Ovary (tissue), 9 donors: Measurements from ENCODE around the gene HTR2B. TPM values are rescaled to one million over a fixed set of nuclear protein-coding genes. Genes with fewer than 3 reads are reported as not detected.
A peak's percentile ranks its signal among the peaks of the same experiment; 100 is the strongest.

ENCODE experiments used
- DNase-seq, 5 donors: peaks; one replicate each; pipeline ENCODE4 v3.0.0-alpha.2; 2019 to 2020
- H3K27ac ChIP-seq, 2 donors: fragments of 200-600 bp; one replicate each; pipeline versions ENCODE4 v1.5.1 to v1.8.0; 2019 to 2022
- H3K27me3 ChIP-seq: fragments of 200-600 bp; one replicate; pipeline ENCODE4 v1.8.0; 2022
- H3K36me3 ChIP-seq: fragments of 200-600 bp; sonication (generic); one replicate; pipeline ENCODE4 v1.5.1; 2019
- H3K4me1 ChIP-seq: one replicate; pipeline ENCODE4 v1.8.1; 2013; ENCODE audit warnings: mild to moderate bottlenecking, moderate library complexity; ENCODE audit not compliant: insufficient read depth
- H3K4me3 ChIP-seq: fragments of 200-600 bp; sonication (generic); one replicate; pipeline ENCODE4 v1.5.1; 2017
- H3K9me3 ChIP-seq, 2 donors: fragments of 200-600 bp in 1 of 2; sonication (generic) in 1 of 2; one replicate each; pipeline versions ENCODE4 v1.5.1 to v1.8.1; 2013 to 2019; ENCODE audit warnings: mild to moderate bottlenecking in 1 of 2, moderate library complexity in 1 of 2
- CTCF ChIP-seq, 3 donors: fragments of 450-650 bp in 2 of 3; fragments of 200-600 bp in 1 of 3; IDR thresholded peaks; one replicate each; pipeline versions ENCODE4 v1.5.1 to v1.8.0; 2016 to 2022; ENCODE audit warnings: antibody characterized with exemption in 3 of 3, mild to moderate bottlenecking in 1 of 3
- EP300 ChIP-seq: sonication (generic); formaldehyde crosslinking; IDR thresholded peaks from one replicate; pipeline ENCODE4 v1.6.1; 2017; ENCODE audit warnings: antibody characterized with exemption
- POLR2A ChIP-seq: fragments of 450-650 bp; IDR thresholded peaks from one replicate; pipeline ENCODE4 v1.6.1; 2017; ENCODE audit warnings: antibody characterized with exemption, mild to moderate bottlenecking, moderate library complexity
- WGBS, 3 donors: extraction: QIAGEN DNeasy Blood & Tissue Kit in 1 of 3; methylation state at CpG; one replicate each; pipeline versions ENCODE4 v1.1.5 to v1.1.7; 2013 to 2017; 5-methylcytosine and 5-hydroxymethylcytosine counted together
- intact Hi-C, 4 donors: fragments of 100-400 bp; cut with DNase I; formaldehyde crosslinking; loops; one replicate each; pipeline versions ENCODE4 v1.11.0 to v1.15.1; 2022 to 2023
- polyA plus RNA-seq, 2 donors: library from polyadenylated mRNA; stranded (reverse); fragments of 200-250 nt in 1 of 2; fragments of 350-450 nt in 1 of 2; fragmentation: Illumina TruSeq in 1 of 2; extraction: RNeasy Lipid Tissue Mini Kit (QIAGEN cat#74804) in 1 of 2; gene quantifications; one replicate each; pipeline ENCODE4 v1.2.3, GENCODE V29; 2013 to 2014
- total RNA-seq, 7 donors: library from RNA; depleted of rRNA in 2 of 7; stranded (reverse); fragments of >200 nt in 2 of 7; fragmentation: NEBNext Ultra II Directional in 3 of 7; extraction: Animal tissue kit (Norgen Biotek cat#: 25700) in 3 of 7; gene quantifications; one replicate each; pipeline versions ENCODE4 v1.1.0 to v1.2.4, GENCODE V29; 2016 to 2023
- donor health status: DM: no; HTN: no; CAD: no; lungs with moderate emphysema.
- donor health status: DM: no; HTN: no; CAD: no.
- donor health status: Bipolar disorder and iron deficiency.
- donor health status: DM: yes; HTN: yes; CAD: no.
- donor health status: DM: no; HTN: no; CAD: no.
- donor health status: DM: yes; HTN: yes; CAD: no.

The HTR2B gene
- total and polyA plus RNA-seq, 9 donors = 0.15 to 3.0 (median 0.88) TPM; not detected in 1

DNA sequence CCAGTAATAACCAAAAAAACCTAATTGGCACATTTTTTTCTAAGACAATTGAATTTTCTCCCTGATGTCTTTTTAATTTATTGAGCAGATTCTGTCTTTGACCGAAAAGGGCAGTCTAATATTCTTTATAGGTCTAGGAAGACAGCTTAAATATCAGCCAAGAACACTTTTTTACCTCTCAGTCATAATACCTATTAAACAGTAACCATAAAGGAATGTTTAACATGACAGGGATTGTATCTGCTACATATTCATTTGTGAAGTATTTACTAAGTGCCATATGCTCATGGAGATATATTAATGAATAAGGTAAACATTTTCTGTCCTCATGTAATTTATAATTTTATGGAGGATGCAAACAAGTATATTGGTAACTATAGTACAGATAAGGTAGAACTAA lies 3.1 kb upstream of the HTR2B start:
- Histone ChIP-seq H3K4me1 (peaks cover 3% of the 10 kb centered on the region), H3K27me3 (no peaks in the 10 kb centered on the region), H3K4me3 (no peak overlapping the region), H3K36me3 (no peaks in the 10 kb centered on the region), H3K9me3 (no peaks in the 10 kb centered on the region), H3K27ac (no peak overlapping the region)
- TF ChIP-seq POLR2A (no peak), CTCF (IDR thresholded peaks at IDR 0.05) (no peak), EP300 (no peak)
- no peak for DNase-seq
- intact Hi-C loops = no loop called here
- WGBS, 3 donors = 57 to 69% (median 61%) methylated on average over 1 of the region's 1 CpG

- intact Hi-C loops = no loop called here
- H3K4me1 ChIP-seq = peaks cover 3% of the 10 kb centered on the region
- no peaks in the 10 kb centered on the region for H3K9me3 ChIP-seq
- DNase-seq = no peak
- WGBS, 3 donors = 95 to 97% (median 95%) methylated on average over 9 of the region's 9 CpGs
- TF ChIP-seq CTCF (IDR thresholded peaks at IDR 0.05) = no peak
- no peak for TF ChIP-seq EP300
- no peak for TF ChIP-seq POLR2A
- H3K27ac ChIP-seq = no peak overlapping the region
- H3K27me3 ChIP-seq = no peaks in the 10 kb centered on the region
- H3K36me3 ChIP-seq = no peaks in the 10 kb centered on the region
- no peak overlapping the region for H3K4me3 ChIP-seq
Observed at GRCh38 chr2:231127480-231127879, 2.6 kb upstream of the HTR2B start.

- WGBS, 3 donors = 94 to 97% (median 95%) methylated on average over 7 of the region's 7 CpGs
- Histone ChIP-seq H3K4me1 (peaks cover 3% of the 10 kb centered on the region), H3K9me3 (no peaks in the 10 kb centered on the region), H3K27ac (no peak overlapping the region), H3K36me3 (no peaks in the 10 kb centered on the region), H3K27me3 (no peaks in the 10 kb centered on the region), H3K4me3 (no peak overlapping the region)
- DNase-seq = no peak
- intact Hi-C loops = no loop called here
- TF ChIP-seq POLR2A = no peak
- TF ChIP-seq EP300 = no peak
- no peak for TF ChIP-seq CTCF (IDR thresholded peaks at IDR 0.05)
Observed at GRCh38 chr2:231126123-231126522, 1.3 kb upstream of the HTR2B start.

DNA sequence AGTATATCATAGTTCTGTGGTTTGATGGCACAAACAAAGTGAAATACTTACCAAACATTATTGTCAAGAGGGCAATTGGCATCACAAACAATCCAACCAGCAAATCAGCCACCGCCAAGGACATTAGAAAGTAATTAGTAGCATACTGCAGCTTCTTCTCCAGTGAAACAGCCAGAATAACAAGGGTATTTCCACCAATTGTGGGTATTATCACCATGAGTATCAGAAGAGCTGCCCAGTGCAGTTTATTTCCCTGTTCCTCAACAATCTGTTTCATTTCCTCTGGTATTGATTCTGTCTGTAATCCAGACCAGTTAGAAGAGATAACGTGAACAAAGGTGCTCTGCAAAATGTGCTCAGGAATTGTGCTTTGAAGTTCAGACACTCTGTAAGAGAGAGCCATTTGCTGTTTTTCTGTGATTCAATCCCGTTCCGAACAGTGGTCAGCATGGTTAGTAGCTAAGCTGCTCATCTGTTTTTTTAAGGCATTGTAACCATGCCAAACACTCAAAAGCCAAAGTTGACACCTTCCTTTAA lies 1.4 kb downstream of the HTR2B start:
- Histone ChIP-seq H3K36me3 (no peaks in the 10 kb centered on the region), H3K4me1 (peaks cover 2% of the 10 kb centered on the region), H3K9me3 (no peaks in the 10 kb centered on the region), H3K27ac (no peak overlapping the region), H3K27me3 (no peaks in the 10 kb centered on the region), H3K4me3 (peak overlapping the region; percentile 25)
- 18 to 23% (median 20%) methylated on average over 4 of the region's 4 CpGs for WGBS, 3 donors
- intact Hi-C loops = no loop called here
- no peak for TF ChIP-seq EP300
- TF ChIP-seq POLR2A = no peak
- no peak for TF ChIP-seq CTCF (IDR thresholded peaks at IDR 0.05)
- no peak for DNase-seq
